ENCODE data around the gene RBM43.

DNA sequence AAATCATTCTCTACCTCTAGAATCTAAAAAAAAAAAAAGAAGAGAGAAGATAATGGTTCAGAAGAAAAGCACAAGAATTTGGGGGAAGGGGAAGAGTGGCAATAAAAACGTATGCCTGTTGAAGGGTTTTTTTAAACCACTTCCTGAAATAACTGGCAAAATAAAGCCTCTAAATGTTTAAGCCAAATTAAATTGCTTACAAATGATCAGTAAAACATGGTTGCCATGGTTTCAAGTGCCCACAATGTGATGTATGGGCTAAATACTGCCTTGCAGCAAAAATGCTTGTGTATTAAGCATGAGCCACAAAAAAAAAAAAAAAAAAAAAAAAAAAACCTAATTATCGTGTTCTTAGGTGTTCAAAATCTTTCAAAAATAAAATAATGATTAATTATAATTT is 60.8 kb downstream of the RBM43 start:
- TF ChIP-seq, protein P1, sequence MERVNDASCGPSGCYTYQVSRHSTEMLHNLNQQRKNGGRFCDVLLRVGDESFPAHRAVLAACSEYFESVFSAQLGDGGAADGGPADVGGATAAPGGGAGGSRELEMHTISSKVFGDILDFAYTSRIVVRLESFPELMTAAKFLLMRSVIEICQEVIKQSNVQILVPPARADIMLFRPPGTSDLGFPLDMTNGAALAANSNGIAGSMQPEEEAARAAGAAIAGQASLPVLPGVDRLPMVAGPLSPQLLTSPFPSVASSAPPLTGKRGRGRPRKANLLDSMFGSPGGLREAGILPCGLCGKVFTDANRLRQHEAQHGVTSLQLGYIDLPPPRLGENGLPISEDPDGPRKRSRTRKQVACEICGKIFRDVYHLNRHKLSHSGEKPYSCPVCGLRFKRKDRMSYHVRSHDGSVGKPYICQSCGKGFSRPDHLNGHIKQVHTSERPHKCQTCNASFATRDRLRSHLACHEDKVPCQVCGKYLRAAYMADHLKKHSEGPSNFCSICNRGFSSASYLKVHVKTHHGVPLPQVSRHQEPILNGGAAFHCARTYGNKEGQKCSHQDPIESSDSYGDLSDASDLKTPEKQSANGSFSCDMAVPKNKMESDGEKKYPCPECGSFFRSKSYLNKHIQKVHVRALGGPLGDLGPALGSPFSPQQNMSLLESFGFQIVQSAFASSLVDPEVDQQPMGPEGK (CRISPR knock-in tag; IDR thresholded peaks at IDR 0.05; ENCODE audit: borderline replicate concordance): no peak
- TF ChIP-seq ESRRG (CRISPR knock-in tag; IDR thresholded peaks at IDR 0.05) (no peak), BACH2 (CRISPR knock-in tag; IDR thresholded peaks at IDR 0.05; ENCODE audit: borderline replicate concordance) (no peak), ZFP3 (CRISPR knock-in tag; IDR thresholded peaks at IDR 0.05) (no peak), ZC3H10 (CRISPR knock-in tag; IDR thresholded peaks at IDR 0.05) (no peak)

Data from SK-N-SH treated with all-trans-retinoic acid at 6 μM for 48 hours (cell line).